HG02678 (cell line): ENCODE results near the gene TIAM1.

Experiments
- ATAC-seq: cut with Tn5 transposase; IDR thresholded peaks from one replicate; pipeline ENCODE4 v1.9.1; 2021; ENCODE audit warnings: mild to moderate bottlenecking, moderate library complexity; ENCODE audit not compliant: unreplicated experiment

Gene TIAM1

DNA sequence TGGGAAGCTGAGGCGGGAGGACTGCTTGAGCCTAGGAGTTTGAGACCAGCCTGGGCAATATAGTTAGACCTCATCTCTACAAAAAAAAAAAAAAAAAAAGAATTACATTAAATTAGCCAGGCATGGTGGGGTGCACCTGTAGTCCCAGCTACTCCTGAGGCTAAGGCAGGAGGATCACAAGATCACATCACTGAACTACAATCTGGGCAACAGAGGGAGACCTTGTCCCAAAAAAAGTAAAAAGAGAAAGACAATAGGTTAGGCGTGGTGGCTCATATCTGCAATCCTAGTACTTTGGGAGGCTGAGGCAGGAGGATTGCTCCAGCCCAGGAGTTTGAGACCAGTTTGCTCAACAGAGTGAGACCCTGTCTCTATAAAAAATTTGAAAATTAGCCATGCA lies 130.3 kb downstream of the TIAM1 start:
- no peak for ATAC-seq

DNA sequence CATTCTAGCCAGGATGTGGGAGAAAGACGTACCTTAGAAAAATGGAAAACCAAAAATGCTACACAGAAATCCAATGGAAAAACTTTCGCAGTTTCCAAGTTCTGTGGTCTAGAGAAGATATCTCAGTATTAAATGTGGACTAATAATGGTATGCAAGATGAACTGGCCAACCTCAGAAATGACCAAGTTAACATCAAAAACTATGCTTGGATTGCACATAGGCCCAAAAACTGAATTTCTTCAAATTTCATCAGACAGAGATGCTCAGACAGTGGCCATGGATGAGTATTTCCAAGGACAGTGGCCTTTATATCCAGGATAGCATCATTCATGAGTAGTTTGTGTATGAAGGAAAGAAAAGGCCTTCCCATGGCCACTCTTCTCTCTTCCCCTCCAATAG lies 132.2 kb downstream of the TIAM1 start:
- ATAC-seq: no peak

DNA sequence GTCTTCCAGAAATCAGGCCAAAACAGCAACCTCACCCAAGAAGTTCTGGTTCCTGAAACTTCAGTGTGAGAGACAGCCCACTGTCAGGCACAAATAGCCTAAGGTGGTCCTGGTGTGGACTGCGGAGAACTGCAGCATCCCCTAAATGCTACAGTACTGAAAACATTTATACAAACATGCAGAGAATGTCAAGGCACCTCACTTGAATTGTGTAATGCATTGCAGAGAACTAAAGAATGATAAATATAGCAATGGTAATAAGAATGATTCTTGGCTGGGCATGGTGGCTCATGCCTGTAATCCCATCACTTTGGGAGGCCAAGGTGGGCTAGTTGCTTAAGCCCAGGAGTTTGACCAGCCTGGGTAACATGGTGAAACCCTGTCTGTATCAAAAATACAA lies 138.6 kb downstream of the TIAM1 start:
- ATAC-seq: no peak

- ATAC-seq: no peak
These were observed 139.3 kb downstream of the TIAM1 start for GRCh38 chr21:31204801-31205200.

GRCh38 chr21:31203431-31204054 lies 140.5 kb downstream of the TIAM1 start:
- no peak for ATAC-seq

GRCh38 chr21:31201548-31201947 lies 142.5 kb downstream of the TIAM1 start:
- ATAC-seq: no peak

- ATAC-seq: no peak
These were observed 142.9 kb downstream of the TIAM1 start for GRCh38 chr21:31201144-31201543.

- no peak for ATAC-seq
These were observed 145.5 kb downstream of the TIAM1 start for GRCh38 chr21:31198575-31198974.

DNA sequence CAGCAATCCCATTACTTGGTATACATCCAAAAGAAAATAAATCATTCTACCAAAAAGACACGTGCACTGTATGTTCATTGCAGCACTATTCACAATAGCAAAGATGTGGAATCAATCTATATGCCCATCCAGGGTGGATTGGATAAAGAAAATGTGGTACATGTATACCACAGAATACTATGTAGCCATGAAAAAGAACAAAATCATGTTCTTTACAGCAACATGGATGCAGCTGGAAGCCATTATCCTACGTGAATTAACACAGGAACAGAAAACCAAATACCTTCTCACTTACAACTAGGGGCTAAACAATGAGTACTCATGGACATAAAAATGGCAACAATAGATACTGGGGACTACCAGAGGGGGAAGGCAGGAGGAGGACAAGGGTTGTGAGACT lies 147.3 kb downstream of the TIAM1 start:
- no peak for ATAC-seq

DNA sequence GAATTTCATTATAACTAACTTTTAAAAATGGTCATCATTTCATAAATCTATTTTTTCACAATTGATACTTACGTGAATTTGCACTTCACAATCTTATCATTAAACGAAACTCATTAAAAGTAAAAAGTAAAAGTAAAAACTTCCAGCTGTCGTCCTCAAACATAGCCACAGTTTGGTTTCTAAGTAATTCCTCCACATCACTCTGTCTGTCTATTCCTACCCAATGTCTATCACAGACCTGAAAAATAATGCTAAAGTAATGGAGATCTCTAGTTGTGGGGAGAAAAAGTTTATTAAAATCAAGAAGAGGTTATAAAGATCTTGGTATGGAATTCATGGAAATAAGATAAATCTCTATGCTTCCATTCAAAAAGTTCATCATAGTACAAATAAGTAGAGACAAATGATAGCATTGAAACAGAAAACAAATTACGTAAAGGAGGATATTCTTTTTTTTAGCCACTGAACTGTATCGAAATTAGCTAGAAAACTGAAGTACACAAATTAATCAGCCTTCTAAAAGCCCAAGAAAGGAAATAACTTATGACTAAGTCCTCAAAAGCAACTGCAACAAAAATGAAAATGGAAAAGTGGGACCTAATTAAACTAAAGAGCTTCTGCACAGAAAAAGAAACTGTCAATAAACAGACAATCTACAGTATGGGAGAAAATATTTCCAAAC lies 148.6 kb downstream of the TIAM1 start:
- no peak for ATAC-seq

GRCh38 chr21:31194510-31195293 lies 149.4 kb downstream of the TIAM1 start:
- no peak for ATAC-seq

DNA sequence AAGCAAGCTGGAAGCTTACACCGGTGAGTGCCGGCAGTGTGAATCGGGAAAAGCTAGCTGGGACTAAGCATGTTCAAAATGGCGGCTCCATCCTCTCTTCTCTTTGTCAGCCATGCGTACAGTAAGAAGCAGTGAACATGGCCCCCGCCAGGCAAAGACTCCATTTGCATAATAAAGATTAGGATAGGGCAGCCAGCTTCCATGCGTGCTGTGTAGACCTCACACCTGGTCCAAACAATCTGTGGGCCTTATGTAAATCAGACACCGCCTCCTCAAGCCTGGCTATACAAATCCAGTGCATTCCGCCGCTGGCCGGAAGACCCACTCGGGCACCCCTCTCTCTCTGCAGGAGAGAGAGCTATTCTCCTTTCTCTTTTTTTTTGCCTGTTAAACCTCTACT lies 150.3 kb downstream of the TIAM1 start:
- no peak for ATAC-seq

DNA sequence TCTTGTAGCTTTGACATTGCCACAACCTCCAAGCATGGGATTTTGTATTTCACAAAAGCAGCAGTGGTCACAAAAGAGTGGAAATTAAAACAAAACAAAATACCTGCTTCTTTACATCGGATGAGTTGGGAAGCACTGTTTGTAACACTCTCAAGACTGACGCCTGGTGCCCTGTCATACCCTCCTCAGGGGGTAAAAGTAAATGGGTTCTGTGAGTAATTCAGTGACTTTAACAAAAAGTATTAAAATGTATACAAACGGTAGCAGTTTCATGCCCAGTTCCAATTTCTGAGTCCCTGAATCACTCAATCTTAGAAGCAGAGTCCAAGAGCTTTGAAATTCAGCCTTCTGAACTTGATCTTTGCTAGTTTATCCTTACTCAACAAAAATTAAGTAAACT lies 152.5 kb downstream of the TIAM1 start:
- ATAC-seq: no peak

DNA sequence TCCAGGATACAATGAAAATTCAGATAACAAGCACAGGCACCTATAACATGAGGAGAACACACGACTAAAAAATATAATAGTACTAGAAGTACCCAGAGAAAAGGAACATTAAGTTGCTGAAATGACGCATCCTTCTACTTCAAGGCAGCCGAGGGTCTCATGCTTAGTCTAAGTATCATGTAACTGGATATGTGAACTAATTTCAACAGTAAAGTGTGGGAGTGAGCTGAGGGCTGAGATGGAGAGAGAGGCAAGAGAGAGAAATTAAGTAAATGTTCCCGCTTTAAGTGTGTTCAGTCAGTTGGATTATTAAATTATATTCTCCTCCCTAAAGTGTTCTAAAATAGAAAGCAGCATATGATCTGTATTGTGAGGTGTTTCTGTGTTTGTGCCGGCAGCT lies 153.5 kb downstream of the TIAM1 start:
- ATAC-seq: no peak

DNA sequence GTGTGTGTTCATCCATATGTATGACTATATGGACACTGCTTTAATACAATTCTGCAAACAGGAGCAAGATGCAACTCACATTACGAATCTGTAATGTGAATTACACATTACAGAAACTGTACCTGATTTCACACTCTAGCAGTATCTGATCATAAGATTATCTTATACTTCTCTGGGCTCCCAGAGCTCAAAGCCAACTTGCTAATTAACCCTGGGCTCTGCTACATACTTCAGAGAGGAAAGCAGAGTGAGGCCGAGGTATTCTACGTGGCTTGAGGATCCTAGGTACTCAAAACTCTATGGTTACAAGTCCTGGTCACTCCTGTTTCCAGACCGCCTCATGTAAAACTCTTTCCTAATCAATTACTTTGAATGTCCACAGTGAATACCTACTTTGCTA lies 156.6 kb downstream of the TIAM1 start:
- ATAC-seq: no peak

DNA sequence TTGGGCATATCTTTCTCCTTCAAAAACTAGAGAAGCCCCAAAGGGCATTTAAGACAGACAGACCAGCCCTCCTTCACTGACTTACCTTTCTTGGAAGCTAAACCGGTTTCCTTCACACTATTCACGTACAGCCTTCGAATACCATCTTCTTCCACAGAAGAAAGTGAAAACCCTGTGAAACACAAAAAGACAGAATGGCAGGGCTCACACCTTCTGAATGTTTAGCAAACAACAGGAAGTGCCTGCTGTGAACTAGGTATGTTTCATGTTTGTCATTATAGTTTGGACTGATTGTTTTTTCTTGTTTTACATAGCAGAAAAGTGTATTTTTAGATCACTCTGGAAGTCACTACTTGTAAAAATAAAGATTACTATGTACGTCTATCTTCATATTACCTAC lies 157.1 kb downstream of the TIAM1 start:
- no peak for ATAC-seq

DNA sequence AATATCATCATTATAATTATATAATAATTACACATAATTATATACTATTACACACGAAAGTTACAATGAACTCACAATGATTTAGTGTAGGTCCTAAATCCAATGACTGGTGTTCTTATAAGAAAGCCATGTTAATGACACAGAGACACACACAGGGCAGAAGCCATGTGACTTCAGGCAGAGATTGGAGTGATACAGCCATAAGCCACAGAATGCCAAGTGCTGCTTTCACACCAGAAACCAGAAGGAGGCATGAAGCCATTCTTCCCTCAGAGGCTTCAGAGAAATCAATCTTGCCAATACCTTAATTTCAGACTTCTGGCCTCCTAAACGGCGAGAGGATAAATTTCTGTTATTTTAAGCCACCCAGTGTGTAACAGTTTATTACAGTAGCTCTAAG lies 158.4 kb downstream of the TIAM1 start:
- ATAC-seq: no peak

- no peak for ATAC-seq
These were observed 159.2 kb downstream of the TIAM1 start for GRCh38 chr21:31184876-31185275.

GRCh38 chr21:31184459-31184858 lies 159.6 kb downstream of the TIAM1 start:
- no peak for ATAC-seq

DNA sequence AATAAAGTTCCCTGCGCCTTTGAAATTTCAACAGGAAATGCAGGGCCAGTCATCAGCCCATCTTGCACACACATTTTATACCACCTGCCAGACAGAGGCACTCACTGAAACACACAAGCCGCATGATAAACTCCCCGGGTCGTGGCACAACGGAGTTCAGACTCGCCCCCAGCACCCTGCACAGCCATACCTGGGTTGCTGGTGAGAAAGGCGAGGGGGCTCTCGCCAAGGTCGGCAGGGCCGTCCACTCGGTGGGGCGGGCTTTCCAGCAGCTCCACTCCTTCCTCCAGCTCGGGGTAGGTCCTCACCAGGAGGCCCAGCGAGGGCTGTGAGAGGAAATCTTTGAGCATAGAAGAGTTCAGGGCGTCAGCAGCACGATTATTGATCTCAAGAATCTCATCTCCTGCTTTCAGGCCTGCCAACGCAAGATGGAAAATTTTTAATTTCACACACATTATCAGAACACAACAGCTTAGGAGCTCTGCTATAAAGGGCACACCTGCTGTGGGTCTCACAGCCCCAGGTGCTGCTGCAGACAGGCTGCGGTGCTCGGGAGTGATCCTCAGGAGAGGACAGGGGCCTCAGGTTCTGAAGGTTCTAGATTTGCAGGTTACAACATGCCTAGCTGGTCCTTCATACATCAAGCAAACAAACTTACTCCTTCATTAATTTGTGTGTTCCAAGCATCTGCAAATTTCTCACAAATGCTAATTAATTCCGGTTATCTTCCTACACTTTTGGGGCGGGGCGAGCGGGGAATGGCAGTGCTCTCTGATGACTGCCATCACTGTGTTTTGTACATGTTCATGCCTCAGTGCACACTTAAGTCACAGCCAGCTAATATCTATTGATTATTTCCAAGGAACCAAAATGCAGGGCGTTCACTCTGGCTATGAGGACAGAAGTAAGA lies 161.6 kb downstream of the TIAM1 start:
- no peak for ATAC-seq

GRCh38 chr21:31181082-31181750 lies 162.8 kb downstream of the TIAM1 start:
- no peak for ATAC-seq
